ENCODE results near the gene SLC24A5. TPM values are rescaled to one million over a fixed set of nuclear protein-coding genes. Genes with fewer than 3 reads are reported as not detected.

SLC24A5 gene
- not detected for polyA plus RNA-seq (2013)

- POLR2A ChIA-PET = no interaction called here
- Histone ChIP-seq H3K27me3 (replicated peaks in 2 of 5; ENCODE audit: control insufficient read depth in 4 of 5, insufficient read depth in 5 of 5, low read length in 4 of 5) (peaks cover 3 to 21% (median 7%) of the 10 kb centered on the region in 5 experiments), H3K27ac (ENCODE audit: insufficient read depth in 1 of 2, low read depth in 1 of 2, low read length in 2 of 2, poor library complexity in 1 of 2, severe bottlenecking in 2 of 2) (no peak within 1 kb of the TSS), H3K4me3 (ENCODE audit: control insufficient read depth in 1 of 7, extremely low read depth in 1 of 7, insufficient read depth in 4 of 7, low read depth in 2 of 7, low read length in 6 of 7) (no peak within 1 kb of the TSS), H3K4me1 (ENCODE audit: control extremely low read depth in 1 of 4, control insufficient read depth in 4 of 4, insufficient read depth in 4 of 4, low read length in 3 of 4) (no peaks in the 10 kb centered on the region), H3K9me3 (ENCODE audit: control extremely low read depth in 1 of 5, control insufficient read depth in 4 of 5, insufficient read depth in 2 of 5, low read depth in 1 of 5, low read length in 4 of 5) (no peaks in the 10 kb centered on the region), H3K36me3 (ENCODE audit: control insufficient read depth in 4 of 4, insufficient read depth in 4 of 4, low read length in 3 of 4) (no peaks in the 10 kb centered on the region)
- WGBS (ENCODE audit: insufficient coverage) = 93% methylated on average over 4 of the region's 6 CpGs
- DNase-seq = no peak
- CTCF ChIA-PET = no interaction called here
Measured at GRCh38 chr15:48120745-48121144, at the start of gene SLC24A5. SLC24A5 (plus strand) TSS chr15:48120990; CDS start chr15:48121045, 55 bp downstream.

DNA sequence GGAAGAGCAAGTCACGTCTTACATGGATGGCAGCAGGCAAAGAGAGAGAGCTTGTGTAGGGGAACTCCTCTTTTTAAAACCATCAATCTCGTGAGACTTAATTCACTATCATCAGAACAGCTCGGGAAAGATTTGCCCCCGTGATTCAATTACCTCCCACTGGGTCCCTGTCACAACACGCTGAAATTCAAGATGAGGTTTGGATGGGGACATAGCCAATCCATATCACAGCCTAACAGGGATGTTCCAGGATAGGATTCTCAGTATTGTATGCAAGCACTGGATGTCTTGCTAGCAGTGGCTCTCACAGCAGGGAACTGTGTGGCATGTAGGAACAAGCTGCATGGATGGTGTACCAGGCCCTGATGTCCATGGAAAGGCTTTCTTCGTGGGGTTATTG, 47.8 kb upstream of the SLC24A5 start:
- peaks cover 0 to 10% (median 0%) of the 10 kb centered on the region in 5 experiments for H3K27me3 ChIP-seq (replicated peaks in 2 of 5; ENCODE audit: control insufficient read depth in 4 of 5, insufficient read depth in 5 of 5, low read length in 4 of 5)
- DNase-seq = no peak
- H3K4me3 ChIP-seq (ENCODE audit: control insufficient read depth in 1 of 7, extremely low read depth in 1 of 7, insufficient read depth in 4 of 7, low read depth in 2 of 7, low read length in 6 of 7) = no peak overlapping the region
- H3K4me1 ChIP-seq (ENCODE audit: control extremely low read depth in 1 of 4, control insufficient read depth in 4 of 4, insufficient read depth in 4 of 4, low read length in 3 of 4) = no peaks in the 10 kb centered on the region
- ChIA-PET POLR2A (no interaction called here), CTCF (no interaction called here)
- no peak overlapping the region for H3K27ac ChIP-seq (ENCODE audit: insufficient read depth in 1 of 2, low read depth in 1 of 2, low read length in 2 of 2, poor library complexity in 1 of 2, severe bottlenecking in 2 of 2)
- H3K9me3 ChIP-seq (ENCODE audit: control extremely low read depth in 1 of 5, control insufficient read depth in 4 of 5, insufficient read depth in 2 of 5, low read depth in 1 of 5, low read length in 4 of 5) = peaks cover 0 to 3% (median 0%) of the 10 kb centered on the region in 5 experiments
- 96% methylated on average over 4 of the region's 6 CpGs for WGBS (ENCODE audit: insufficient coverage)
- H3K36me3 ChIP-seq (ENCODE audit: control insufficient read depth in 4 of 4, insufficient read depth in 4 of 4, low read length in 3 of 4) = no peaks in the 10 kb centered on the region

GRCh38 chr15:48073881-48074280, 46.9 kb upstream of the SLC24A5 start:
- Histone ChIP-seq H3K4me3 (ENCODE audit: control insufficient read depth in 1 of 7, extremely low read depth in 1 of 7, insufficient read depth in 4 of 7, low read depth in 2 of 7, low read length in 6 of 7) (no peak overlapping the region), H3K36me3 (ENCODE audit: control insufficient read depth in 4 of 4, insufficient read depth in 4 of 4, low read length in 3 of 4) (no peaks in the 10 kb centered on the region), H3K4me1 (ENCODE audit: control extremely low read depth in 1 of 4, control insufficient read depth in 4 of 4, insufficient read depth in 4 of 4, low read length in 3 of 4) (no peaks in the 10 kb centered on the region), H3K27ac (ENCODE audit: insufficient read depth in 1 of 2, low read depth in 1 of 2, low read length in 2 of 2, poor library complexity in 1 of 2, severe bottlenecking in 2 of 2) (no peak overlapping the region), H3K9me3 (ENCODE audit: control extremely low read depth in 1 of 5, control insufficient read depth in 4 of 5, insufficient read depth in 2 of 5, low read depth in 1 of 5, low read length in 4 of 5) (peaks cover 0 to 3% (median 0%) of the 10 kb centered on the region in 5 experiments), H3K27me3 (replicated peaks in 2 of 5; ENCODE audit: control insufficient read depth in 4 of 5, insufficient read depth in 5 of 5, low read length in 4 of 5) (peaks cover 0 to 7% (median 0%) of the 10 kb centered on the region in 5 experiments)
- no peak for DNase-seq
- POLR2A ChIA-PET = no interaction called here
- WGBS (ENCODE audit: insufficient coverage) = 94% methylated on average over 4 of the region's 4 CpGs
- CTCF ChIA-PET = no interaction called here

DNA sequence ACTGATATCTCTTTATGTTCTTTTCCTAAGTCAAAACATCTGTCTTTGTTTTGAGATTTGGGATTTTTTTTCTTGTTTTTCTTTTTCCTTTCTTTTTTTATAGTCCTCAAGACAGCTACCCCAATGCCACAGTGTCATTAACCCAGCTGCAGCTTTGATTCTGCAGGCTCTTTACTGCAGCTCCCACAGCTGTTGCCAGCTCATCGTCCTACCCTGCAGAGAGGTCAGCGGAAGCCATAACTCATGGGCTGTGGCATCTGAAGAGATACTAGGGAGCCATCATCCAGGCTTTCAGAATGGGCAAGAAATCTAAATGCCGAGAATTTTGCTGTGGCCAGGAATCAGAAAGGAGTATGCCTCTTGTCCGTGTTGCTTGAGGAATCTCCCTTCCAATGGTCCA, 44.3 kb upstream of the SLC24A5 start:
- Histone ChIP-seq H3K36me3 (ENCODE audit: control insufficient read depth in 4 of 4, insufficient read depth in 4 of 4, low read length in 3 of 4) (no peaks in the 10 kb centered on the region), H3K4me3 (ENCODE audit: control insufficient read depth in 1 of 7, extremely low read depth in 1 of 7, insufficient read depth in 4 of 7, low read depth in 2 of 7, low read length in 6 of 7) (no peak overlapping the region), H3K27ac (ENCODE audit: insufficient read depth in 1 of 2, low read depth in 1 of 2, low read length in 2 of 2, poor library complexity in 1 of 2, severe bottlenecking in 2 of 2) (no peak overlapping the region), H3K4me1 (ENCODE audit: control extremely low read depth in 1 of 4, control insufficient read depth in 4 of 4, insufficient read depth in 4 of 4, low read length in 3 of 4) (no peaks in the 10 kb centered on the region), H3K9me3 (ENCODE audit: control extremely low read depth in 1 of 5, control insufficient read depth in 4 of 5, insufficient read depth in 2 of 5, low read depth in 1 of 5, low read length in 4 of 5) (peaks cover 0 to 3% (median 0%) of the 10 kb centered on the region in 5 experiments), H3K27me3 (replicated peaks in 2 of 5; ENCODE audit: control insufficient read depth in 4 of 5, insufficient read depth in 5 of 5, low read length in 4 of 5) (peaks cover 0 to 6% (median 0%) of the 10 kb centered on the region in 5 experiments)
- ChIA-PET POLR2A (no interaction called here), CTCF (interaction anchor here (1.1 kb wide), 1 partner anchor 11 kb away, joined by 3 read pairs; no protein-coding TSS in a partner anchor)
- 87% methylated on average over 4 of the region's 4 CpGs for WGBS (ENCODE audit: insufficient coverage)
- DNase-seq = no peak

- CTCF ChIA-PET = no interaction called here
- no peak overlapping the region for H3K4me3 ChIP-seq (ENCODE audit: control insufficient read depth in 1 of 7, extremely low read depth in 1 of 7, insufficient read depth in 4 of 7, low read depth in 2 of 7, low read length in 6 of 7)
- H3K27me3 ChIP-seq (replicated peaks in 2 of 5; ENCODE audit: control insufficient read depth in 4 of 5, insufficient read depth in 5 of 5, low read length in 4 of 5) = peaks cover 0 to 5% (median 0%) of the 10 kb centered on the region in 5 experiments
- H3K4me1 ChIP-seq (ENCODE audit: control extremely low read depth in 1 of 4, control insufficient read depth in 4 of 4, insufficient read depth in 4 of 4, low read length in 3 of 4) = no peaks in the 10 kb centered on the region
- no peaks in the 10 kb centered on the region for H3K36me3 ChIP-seq (ENCODE audit: control insufficient read depth in 4 of 4, insufficient read depth in 4 of 4, low read length in 3 of 4)
- no CpG with 5 or more reads among the region's 1 CpG for WGBS (ENCODE audit: insufficient coverage)
- DNase-seq = no peak
- H3K27ac ChIP-seq (ENCODE audit: insufficient read depth in 1 of 2, low read depth in 1 of 2, low read length in 2 of 2, poor library complexity in 1 of 2, severe bottlenecking in 2 of 2) = no peak overlapping the region
- H3K9me3 ChIP-seq (ENCODE audit: control extremely low read depth in 1 of 5, control insufficient read depth in 4 of 5, insufficient read depth in 2 of 5, low read depth in 1 of 5, low read length in 4 of 5) = peaks cover 0 to 3% (median 0%) of the 10 kb centered on the region in 5 experiments
- POLR2A ChIA-PET = no interaction called here
Measured at GRCh38 chr15:48077616-48078184, 43.1 kb upstream of the SLC24A5 start.

- Histone ChIP-seq H3K27me3 (replicated peaks in 2 of 5; ENCODE audit: control insufficient read depth in 4 of 5, insufficient read depth in 5 of 5, low read length in 4 of 5) (peaks cover 0 to 5% (median 3%) of the 10 kb centered on the region in 5 experiments), H3K27ac (ENCODE audit: insufficient read depth in 1 of 2, low read depth in 1 of 2, low read length in 2 of 2, poor library complexity in 1 of 2, severe bottlenecking in 2 of 2) (no peak overlapping the region), H3K4me3 (ENCODE audit: control insufficient read depth in 1 of 7, extremely low read depth in 1 of 7, insufficient read depth in 4 of 7, low read depth in 2 of 7, low read length in 6 of 7) (no peak overlapping the region), H3K36me3 (ENCODE audit: control insufficient read depth in 4 of 4, insufficient read depth in 4 of 4, low read length in 3 of 4) (no peaks in the 10 kb centered on the region), H3K9me3 (ENCODE audit: control extremely low read depth in 1 of 5, control insufficient read depth in 4 of 5, insufficient read depth in 2 of 5, low read depth in 1 of 5, low read length in 4 of 5) (no peaks in the 10 kb centered on the region), H3K4me1 (ENCODE audit: control extremely low read depth in 1 of 4, control insufficient read depth in 4 of 4, insufficient read depth in 4 of 4, low read length in 3 of 4) (no peaks in the 10 kb centered on the region)
- ChIA-PET CTCF (interaction anchor here (1.0 to 2.0 kb wide), 4 partner anchors 10 to 896 kb away, joined by 3 to 8 read pairs (median 4); no protein-coding TSS in a partner anchor), POLR2A (no interaction called here)
- WGBS (ENCODE audit: insufficient coverage) = 93% methylated on average over 5 of the region's 6 CpGs
- peak; percentile 9 to 35 (median 29) for DNase-seq
Measured at GRCh38 chr15:48084759-48085590, 35.8 kb upstream of the SLC24A5 start.

DNA sequence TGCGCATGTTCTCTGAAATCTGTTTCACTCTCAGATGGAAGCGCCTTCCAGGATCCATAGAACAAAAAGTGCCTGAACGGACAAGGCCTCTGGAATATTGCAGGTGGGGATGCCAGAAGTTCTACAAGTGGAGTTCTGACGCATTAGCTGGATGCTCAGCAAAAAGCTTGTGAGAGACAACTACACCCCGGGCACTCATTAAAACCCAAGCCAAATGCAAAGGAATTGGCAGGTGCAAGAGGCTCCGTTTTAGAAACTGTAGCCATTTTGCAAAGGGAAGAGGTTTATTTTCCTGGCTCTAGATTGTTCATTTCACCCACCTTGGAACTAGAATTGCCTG, 35.2 kb upstream of the SLC24A5 start:
- H3K36me3 ChIP-seq (ENCODE audit: control insufficient read depth in 4 of 4, insufficient read depth in 4 of 4, low read length in 3 of 4) = no peaks in the 10 kb centered on the region
- ChIA-PET CTCF (interaction anchor here (1.0 to 2.0 kb wide), 3 partner anchors 10 to 897 kb away, joined by 3 to 8 read pairs (median 6); no protein-coding TSS in a partner anchor), POLR2A (no interaction called here)
- WGBS (ENCODE audit: insufficient coverage) = 100% methylated on average over 6 of the region's 6 CpGs
- H3K27ac ChIP-seq (ENCODE audit: insufficient read depth in 1 of 2, low read depth in 1 of 2, low read length in 2 of 2, poor library complexity in 1 of 2, severe bottlenecking in 2 of 2) = no peak overlapping the region
- H3K27me3 ChIP-seq (replicated peaks in 2 of 5; ENCODE audit: control insufficient read depth in 4 of 5, insufficient read depth in 5 of 5, low read length in 4 of 5) = peaks cover 0 to 8% (median 3%) of the 10 kb centered on the region in 5 experiments
- H3K9me3 ChIP-seq (ENCODE audit: control extremely low read depth in 1 of 5, control insufficient read depth in 4 of 5, insufficient read depth in 2 of 5, low read depth in 1 of 5, low read length in 4 of 5) = no peaks in the 10 kb centered on the region
- H3K4me3 ChIP-seq (ENCODE audit: control insufficient read depth in 1 of 7, extremely low read depth in 1 of 7, insufficient read depth in 4 of 7, low read depth in 2 of 7, low read length in 6 of 7) = no peak overlapping the region
- no peaks in the 10 kb centered on the region for H3K4me1 ChIP-seq (ENCODE audit: control extremely low read depth in 1 of 4, control insufficient read depth in 4 of 4, insufficient read depth in 4 of 4, low read length in 3 of 4)
- no peak for DNase-seq
